ENCODE measurements around the gene THNSL1. TPM values are rescaled to one million over a fixed set of nuclear protein-coding genes. Genes with fewer than 3 reads are reported as not detected.
"Not testable (repeated sequence)": the region's sequence is repeated elsewhere in the genome, so short reads cannot be mapped to it uniquely, and the experiment has no call there.

Gene THNSL1, protein sequence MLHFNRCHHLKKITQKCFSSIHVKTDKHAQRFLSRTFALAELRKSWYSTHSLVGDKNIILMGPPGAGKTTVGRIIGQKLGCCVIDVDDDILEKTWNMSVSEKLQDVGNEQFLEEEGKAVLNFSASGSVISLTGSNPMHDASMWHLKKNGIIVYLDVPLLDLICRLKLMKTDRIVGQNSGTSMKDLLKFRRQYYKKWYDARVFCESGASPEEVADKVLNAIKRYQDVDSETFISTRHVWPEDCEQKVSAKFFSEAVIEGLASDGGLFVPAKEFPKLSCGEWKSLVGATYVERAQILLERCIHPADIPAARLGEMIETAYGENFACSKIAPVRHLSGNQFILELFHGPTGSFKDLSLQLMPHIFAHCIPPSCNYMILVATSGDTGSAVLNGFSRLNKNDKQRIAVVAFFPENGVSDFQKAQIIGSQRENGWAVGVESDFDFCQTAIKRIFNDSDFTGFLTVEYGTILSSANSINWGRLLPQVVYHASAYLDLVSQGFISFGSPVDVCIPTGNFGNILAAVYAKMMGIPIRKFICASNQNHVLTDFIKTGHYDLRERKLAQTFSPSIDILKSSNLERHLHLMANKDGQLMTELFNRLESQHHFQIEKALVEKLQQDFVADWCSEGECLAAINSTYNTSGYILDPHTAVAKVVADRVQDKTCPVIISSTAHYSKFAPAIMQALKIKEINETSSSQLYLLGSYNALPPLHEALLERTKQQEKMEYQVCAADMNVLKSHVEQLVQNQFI
- 2.9 and 4.3 TPM in 2 replicates for total RNA-seq

DNA sequence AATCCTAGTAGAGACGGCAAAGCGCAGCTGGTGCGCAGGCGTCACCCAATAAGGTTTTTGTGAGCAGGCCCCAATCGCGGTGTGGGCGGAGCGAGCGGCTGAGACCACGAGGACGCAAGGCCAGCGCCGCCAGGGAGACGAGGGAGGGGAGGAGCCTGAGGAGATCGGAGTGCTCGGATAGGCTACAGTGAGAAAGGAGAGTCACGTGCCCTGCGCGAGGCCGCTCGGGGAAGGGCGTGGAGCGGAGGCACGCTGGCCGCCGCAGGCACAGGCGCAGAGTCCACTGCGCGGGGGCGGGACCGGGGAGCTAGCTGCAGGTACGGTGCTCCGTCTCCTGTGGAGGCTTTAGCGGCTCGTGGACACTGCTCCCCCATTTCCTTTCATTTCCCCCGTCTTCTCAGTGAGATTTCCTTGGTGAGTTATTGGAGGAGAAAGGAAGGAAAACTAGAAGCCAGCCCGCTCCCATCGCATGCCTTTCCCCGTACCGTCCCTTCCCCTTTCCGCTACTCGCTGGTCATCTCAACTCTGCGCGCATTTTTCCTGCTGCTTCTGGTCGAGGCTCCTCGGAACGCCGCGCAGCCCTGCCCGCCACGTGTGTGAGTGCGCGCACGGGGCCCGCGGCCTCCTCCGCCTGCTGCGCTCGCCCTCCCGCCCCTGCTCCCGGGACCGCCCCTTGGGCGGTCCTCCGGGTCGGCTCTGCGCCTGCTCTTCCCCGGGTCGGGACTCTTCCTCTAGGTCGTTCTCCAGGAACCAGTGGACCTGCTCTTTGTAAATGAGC lies at the start of gene THNSL1:
TSS of gene THNSL1 (plus strand) at position 237 of the 778 bp plus-strand sequence. CDS start 6,612 bp downstream, outside the sequence.
- peak; percentile 99 for DNase-seq

DNA sequence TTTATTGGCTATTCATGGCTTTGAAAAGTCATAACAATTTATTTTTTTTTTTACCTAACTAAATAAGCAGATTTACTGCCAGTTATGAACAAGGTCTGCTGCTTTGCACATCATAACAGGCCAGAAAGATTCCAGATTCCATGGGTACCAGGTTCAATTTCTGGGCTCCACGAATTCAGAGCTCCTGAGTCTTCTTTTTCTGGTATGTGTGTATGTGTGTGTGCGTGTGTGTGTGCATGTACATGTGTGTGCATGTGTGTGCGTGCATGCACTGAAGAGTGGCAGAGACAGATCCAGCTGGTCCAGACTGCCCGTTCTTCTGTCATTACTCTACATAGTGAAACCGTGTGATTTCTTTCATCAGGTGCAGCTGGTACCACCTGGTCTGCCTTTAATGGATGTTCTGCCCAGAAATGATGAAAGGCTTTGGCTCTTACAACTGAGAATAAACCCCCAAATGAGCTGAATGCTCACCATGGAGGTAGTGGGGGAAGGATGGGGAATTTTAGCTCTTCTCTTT lies 49.4 kb upstream of the THNSL1 start:
- no peak for DNase-seq

DNA sequence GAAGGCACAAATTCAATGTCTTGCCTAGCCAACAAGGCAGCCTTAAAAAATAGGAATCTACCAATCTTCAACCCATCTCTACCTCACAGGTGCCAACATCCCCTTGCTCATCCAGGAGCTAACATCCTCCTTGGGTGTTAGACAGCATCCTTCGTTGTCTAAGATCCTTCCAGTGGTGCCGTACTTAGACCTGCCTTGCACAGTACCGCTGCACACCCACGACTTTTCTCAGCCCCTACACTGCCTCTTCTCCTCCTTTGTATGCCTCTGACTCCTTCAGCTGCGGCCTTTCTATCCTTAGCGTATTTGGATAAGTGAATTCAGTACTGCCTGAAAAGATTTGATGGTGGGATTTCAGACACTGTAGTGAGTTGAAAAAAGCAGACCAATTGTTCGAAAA lies 48.1 kb upstream of the THNSL1 start:
- DNase-seq: no peak

DNA sequence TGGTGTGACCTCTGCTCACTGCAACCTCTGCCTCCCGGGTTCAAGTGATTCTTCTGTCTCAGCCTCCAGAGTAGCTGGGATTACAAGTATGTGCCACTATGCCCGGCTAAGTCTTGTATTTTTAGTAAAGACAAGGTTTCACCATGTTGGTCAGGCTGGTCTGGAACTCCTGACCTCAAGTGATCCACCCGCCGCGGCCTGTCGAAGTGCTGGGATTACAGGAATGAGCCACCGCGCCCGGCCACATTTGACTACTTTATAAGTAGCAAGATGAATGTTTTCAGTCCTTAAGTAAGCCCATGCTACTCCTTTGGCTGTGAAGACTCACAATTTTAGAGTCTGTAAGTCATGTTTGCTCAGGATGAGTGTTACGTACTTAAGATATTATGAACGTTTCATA lies 47.5 kb upstream of the THNSL1 start:
- not testable (repeated sequence) for DNase-seq

DNA sequence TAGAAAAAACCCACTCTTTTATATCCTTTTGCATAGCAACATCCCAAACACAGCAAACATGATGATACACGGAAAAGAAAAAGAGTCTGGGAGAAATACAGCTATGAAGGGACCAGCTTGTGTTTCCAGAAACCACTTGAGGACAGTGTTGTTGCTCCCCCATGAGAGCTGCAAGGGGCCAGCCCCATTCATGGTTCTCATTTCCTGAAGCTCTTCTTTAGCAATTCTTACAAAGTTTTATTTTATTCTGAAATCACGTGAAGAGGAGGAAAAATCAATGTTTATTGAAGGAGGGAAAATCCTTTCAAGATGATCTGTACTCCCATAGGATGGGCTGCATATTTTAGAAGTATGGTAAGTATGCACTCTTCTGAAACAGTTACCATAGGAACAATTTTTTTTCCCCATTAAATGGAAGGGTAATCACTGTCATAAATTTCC lies 46.6 kb upstream of the THNSL1 start:
- no peak for DNase-seq

DNA sequence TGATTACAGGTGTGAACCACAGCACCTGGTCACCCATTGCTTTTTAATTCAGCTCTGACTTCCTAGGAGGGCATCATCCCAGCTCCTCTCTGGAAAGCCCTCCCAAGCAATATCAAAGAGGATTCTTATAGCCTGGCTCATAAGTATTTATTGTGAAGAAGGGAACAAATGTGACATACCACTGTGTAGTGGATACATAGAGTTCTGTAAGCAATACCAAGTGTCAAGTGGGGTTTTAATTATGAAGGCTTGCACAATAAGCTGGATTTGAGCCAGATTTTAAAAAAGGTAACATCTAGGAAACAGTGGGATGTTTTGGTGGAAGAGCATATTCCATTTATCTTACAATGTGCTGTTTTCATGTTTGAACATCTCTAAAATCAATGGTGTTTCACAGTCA lies 45.0 kb upstream of the THNSL1 start:
- DNase-seq: no peak

DNA sequence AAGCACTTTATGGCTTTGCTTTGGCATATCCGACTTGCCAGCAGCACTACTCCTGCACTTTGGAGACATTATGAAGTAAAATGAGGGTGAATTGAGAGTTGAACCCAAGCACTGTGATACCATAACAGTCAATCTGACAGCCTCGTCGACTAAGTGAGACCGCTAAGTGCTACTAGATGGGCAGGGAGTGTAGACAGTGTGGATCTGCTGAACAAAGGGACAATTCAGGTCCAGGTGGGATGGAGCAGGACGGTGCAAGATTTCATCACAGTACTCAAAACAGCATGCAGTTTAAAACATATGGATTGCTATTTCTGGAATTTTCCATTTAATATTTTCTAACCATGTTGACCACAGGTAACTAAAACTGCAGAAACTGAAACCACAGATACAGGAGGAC lies 43.2 kb upstream of the THNSL1 start:
- DNase-seq: no peak

DNA sequence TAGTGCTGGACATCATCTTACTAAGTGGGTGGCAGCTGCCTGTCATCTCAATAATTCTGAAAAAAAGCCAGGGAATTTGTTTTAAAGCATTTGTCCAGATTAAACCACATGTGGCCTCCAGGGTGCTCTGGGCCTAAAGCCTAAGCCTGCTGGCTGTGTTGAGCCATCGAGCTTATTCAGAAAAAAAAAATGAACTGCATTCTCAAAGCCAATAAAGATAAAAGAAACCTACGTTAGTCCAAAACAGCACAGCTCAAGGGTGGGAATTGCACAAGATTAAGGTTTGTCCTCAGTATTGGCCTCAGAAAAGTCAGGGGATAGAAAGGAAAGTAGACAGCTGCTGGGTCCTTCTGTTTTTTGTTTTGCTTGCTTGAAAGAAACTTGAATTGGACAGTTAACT lies 41.4 kb upstream of the THNSL1 start:
- no peak for DNase-seq

DNA sequence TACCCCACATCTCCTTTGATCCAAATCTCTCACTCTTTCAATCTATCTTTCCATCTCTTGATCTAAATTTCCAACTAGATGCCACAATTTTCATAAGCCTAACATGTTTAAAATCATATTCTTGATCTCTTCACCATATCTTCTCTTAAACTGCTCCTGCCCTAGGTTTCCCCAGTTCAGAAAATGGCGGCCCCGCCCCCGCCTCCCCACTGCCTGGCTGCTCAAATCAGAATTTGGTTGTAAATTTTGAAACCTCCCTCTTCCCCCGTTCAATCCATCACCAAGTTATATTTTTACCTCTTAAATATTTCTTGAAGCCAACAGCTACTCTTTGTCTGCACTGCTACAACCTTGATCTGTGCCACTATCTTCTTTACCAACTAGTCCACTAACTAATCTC lies 36.7 kb upstream of the THNSL1 start:
- DNase-seq: no peak

DNA sequence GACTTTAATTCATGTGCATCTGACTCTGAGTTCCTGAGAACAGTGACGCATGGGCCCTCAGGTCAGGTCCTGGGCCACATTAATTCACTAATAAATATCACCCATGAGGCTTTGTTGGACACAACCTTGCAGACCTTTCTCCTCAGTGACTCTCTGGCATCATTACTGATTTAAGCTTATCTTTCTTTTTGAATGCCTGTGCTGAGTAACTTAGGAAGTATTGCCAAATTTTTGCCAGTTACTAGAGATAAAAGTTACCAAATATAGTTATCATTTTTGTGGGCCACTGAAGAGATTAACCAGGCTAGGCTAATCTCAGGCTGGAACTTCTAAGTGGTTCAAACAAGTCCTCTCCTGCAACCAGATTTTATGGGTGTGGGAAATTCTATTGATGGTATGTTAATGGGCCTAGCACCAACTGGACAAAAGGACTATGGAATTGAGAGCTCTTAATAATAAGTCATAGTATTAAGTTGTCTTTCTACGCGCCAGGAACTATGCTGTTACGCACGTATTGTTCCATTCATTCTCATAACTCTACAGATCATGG lies 35.2 kb upstream of the THNSL1 start:
- DNase-seq: no peak

DNA sequence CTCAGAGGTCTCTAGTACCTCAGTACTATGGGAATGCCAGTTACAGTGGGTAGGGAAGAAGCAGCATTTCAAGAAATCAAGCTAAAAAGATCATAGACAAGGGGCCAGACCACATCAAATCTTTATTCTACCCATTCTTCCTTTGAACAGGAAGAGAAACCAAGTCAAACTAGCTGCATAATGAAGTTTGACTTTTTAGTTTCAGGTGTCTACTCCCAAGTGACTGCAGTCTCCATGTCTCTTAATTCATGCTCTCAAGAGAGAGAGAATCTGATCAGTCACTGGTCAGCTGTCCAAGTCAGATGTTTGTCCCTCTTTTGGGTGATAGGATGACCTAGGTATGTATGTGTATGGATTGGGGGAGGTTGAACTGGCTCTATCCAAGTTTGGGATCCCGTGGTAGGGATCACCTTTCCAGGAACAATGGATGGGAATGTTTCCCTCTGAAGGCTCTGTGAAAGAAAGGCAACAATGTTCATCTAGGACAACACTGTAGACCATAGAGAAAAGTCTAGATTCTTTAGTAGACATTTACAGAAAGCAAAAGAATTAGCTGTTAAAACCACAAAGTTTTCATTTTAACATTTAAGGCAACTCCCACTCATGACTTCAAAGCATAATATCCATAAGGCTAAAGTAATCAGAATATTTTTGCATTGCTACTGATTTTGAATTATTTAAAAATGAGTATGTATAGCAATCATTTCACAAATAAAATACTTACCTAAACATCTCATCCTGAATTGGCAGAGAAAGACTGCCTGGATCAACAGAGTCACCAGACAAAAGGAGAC lies 33.9 kb upstream of the THNSL1 start:
- no peak for DNase-seq

DNA sequence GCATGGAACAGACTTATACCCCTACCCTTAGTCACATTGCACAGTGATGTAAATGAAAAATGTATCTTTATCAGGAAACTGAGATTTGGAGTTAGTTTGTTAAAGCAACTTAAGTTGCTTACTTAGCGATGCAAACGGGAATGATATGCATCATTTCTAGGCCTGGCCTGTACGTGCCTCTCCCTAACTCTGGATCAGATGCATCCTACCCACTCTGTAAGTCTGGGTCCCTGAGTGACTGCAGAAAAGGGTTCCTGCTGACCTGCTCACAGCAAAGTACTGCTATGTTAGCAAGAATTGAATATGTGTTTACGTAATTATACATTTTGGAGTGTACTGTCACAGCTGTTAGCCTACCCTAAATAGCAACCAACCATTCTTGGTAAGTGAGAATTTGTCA lies 33.3 kb upstream of the THNSL1 start:
- no peak for DNase-seq

DNA sequence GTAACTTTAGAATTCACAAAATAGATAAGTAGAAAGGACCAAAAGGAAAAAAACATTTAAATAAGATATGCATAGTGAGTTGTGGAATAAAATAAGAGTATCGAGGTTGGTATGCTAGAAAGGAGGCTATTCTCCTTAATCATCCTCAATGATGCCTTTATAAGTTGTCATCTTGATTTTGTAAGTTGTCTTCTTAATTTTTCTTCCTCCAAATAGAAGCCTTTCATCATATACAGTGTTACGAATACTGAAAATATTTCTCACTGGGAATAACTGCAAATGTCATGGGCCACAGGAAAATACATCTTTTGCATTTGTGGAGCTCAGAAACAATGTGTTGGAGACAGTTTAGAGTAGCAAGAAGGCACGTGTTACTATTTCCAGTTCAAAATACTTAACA lies 32.5 kb upstream of the THNSL1 start:
- no peak for DNase-seq

DNA sequence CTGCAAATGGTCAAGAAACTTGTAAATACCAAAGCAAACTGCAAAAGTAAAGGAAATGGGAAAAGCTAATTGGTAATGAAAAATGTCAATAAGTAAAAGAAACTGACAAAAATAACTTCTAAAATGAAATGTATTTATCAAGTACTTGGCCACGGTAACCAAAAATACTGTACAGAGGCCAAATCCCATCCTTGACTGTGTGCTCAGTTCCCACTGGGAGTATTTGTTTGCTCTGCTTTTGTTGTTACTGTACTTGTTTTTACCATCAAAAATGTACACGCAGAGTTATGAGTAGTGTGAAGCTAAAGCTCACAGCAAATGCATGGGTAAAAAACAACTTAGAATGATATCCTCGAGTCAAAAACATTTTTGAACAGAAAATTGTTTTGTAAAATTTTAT lies 31.5 kb upstream of the THNSL1 start:
- no peak for DNase-seq

DNA sequence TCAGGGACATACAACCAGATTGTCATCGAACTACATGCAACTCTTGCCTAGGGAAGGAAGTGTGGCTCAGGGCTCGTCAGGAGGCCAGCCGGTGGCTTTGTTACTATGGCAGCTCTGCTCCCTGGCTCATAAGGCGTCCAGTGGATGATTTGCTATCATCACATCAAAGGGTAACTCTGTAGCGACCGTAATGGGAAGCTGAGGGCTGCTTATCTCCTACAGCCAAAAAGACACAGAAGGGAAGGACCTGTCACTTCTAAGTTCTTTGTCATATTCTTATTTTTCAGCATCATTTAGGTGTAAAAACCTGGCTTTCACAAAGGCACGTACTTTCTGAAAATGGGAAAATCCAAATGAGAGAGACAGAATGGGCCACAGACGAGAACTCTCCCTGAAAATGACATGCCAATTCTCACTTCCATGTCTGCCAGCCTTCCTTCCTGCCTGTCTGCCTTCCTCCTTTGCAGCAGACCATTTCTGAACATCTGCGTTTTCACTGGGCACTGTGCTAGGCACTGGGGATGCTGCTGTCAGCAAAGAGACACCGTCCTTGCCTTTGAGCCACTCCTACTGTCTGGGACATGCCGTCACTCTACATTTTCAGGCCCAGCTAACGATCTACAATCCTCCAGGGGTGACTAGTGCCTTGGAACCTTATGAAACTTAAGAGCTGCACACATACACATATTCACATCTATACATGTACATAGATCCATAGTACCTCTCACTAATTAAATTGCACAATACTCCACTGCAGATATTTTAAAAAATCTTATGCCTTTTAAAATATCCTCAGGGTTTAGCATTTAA lies 27.4 kb upstream of the THNSL1 start:
- DNase-seq: peak; percentile 14

DNA sequence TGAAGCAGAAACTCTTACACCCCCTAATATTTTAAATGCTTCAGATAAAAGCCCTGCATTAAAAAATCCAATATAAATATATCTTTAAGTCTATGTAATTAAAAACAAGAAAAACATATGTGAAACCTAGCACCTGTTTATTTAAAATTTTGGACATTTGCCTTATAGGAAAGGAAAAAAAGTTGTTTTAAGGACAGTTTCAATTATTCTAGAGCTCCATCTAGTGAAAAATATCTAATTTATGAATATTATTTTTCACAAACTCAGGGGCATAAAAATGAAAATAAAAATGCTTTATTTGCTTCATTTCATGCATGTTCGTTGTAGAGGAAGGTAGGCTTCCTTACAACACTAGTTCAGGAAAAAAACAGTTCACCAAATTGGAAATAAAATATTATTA lies 26.5 kb upstream of the THNSL1 start:
- DNase-seq: peak; percentile 9

DNA sequence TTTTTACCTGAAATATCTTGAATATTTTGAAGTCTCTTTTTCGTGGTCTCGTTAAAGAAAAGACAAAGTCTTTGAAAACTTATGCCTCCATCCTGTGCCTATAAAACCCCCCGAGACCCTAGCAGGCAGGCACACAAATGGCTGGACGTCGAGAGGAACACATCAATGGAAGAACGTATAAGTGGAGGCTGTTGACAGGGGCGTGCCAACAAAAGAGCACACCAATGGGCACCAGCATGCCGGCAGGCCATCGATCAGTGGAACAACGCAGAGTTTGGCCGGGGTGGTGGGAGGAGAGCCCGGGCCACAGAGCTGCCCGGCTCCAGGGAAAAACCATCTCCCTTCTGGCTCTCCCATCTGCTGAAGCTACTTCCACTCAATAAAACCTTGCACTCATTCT lies 25.1 kb upstream of the THNSL1 start:
- no peak for DNase-seq

DNA sequence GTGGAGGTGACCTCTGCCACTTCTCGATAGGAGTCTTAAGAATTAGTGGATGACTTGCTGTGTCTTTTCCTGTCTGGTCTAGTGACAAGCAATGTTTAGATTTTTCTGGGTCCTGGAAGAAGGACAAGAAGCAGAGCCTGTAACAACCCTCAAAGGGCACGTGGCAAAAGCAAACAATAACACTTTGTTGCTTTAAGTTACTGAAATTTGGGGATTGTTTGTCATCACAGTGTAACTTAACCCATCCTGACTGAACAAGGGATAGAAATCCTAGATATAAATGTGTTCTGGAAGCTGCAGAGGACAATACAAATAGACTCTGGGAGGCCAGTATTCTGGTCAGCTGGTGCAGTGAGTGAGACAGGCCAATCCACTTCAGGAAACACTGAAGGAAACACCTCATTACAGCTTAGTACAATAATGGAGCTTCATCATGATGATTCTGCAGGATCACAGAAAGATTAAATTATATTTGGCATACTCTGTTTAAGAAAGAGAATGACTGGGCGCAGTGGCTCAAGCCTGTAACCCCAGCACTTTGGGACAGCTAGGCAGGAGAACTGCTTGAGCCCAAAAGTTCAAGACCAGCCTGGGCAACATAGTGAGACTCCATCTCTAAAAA lies 23.8 kb upstream of the THNSL1 start:
- peak; percentile 36 for DNase-seq

DNA sequence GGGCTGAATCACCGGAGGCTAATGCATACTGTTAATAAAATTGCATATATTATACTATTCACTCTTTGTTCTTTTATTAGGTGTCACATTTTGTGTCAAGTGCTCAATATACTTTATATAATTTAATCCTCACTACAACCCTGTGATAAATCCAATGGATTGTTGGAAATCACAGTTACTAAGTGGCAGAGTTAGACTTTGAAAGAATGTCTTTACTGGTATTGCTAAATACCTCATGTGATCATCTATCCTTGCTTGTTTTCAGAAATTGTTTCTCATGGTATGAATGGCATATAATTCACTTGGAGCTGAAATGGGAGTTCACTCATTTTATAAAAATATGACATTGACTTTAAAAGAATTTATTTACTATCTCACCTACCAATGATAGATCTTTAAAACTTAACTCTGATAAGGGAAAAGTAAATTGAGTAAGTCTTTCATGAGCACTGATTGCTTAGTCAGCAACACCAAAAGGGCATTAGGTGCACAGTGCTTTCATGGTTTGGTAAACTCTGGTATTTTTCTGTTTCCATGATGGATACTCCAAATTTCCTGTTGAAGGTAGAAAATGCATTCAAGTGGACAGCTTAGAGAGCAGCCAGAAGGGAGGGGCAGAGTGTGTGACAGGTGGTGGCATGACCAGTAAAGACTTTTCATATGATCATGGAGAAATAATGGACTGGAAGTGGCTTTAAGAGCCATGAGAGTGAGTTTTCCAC lies 23.0 kb upstream of the THNSL1 start:
- DNase-seq: no peak

DNA sequence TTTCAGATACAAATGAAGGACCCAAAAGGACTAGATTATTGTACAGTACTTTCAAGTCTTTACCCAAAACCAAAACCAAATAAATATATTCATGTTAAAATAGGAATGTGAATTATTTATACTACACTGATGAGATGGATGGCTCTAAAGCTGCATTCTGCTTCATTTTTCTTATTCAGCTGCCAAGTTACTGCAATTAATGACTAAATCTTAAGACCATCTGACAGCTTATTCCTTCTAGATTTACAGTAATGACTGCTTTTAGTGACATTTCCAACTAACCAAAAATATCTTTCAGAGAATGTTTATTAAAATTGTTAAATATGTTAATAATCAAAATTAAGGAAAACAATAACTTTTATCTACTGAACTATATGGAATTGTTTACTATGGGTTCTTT lies 21.3 kb upstream of the THNSL1 start:
- DNase-seq: no peak
